ENCODE data around the gene FCN1.
"Not testable (repeated sequence)": the region's sequence is repeated elsewhere in the genome, so short reads cannot be mapped to it uniquely, and the experiment has no call there.

Gene FCN1

DNA sequence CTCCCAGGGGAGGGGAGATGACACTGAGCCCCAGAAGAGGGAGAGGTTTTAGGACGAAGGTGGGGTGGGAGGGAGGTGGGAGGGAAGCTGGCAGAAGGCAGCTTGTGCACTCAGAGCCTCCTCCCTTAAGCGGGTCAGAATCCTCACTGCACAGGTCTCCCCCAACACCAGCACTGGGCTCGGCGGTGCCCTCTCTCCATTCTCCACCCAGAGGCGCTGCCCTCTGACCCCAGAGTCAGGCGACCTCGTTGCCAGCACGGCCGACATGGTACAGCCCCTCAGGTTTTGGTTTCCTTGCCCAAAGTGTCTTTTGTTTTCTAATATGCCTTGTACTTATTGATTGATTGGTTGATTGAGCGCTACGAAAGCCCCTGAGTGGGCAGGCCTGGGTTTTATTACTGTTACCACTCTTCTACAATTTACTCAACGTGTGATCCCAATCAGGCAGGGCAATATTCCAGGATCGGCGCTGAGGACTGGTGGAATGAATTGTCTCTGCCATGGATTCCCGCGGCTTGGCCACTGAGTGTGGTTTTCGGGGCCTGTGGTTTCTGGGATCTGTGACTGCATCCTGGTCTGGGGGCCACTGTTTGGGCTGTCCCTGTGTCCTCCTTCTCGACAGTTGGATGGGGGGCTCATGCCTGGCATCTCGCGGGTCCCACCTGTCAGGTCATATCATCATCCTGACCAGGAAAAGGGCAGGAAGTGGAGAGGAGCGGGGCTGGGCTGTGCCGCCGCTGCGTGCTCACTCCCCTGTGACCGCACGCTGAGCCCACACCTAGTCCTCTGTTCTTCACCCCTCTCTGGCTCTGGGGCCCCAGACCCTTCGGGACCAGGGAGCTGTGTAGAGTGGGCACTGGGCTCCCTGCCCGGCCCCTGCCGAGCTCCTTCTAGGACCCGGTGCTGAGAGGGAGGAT, 46.7 kb downstream of the FCN1 start:
- DNase-seq: no peak

DNA sequence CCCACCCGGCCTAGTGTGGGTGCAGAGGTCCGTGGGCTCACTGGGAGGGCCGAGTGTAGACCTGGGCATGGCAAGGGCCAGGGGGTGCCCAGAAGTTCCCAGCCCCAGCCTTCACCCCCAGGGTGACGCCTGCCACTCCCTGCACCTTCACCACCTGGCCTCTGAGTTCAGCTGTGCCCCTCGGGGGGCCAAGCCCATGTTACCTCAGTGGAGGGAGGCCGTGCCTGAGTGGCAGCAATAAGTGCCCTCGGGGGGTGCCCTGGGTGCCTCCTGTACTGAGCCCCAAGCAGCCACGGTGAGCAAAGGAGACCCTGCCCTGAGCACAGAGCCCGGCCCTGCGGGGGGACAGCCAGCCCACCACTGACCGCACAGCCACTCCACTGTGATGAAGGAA, 47.4 kb downstream of the FCN1 start:
- no peak for DNase-seq

GRCh38 chr9:134869554-134870300, 48.0 kb downstream of the FCN1 start:
- no peak for DNase-seq

DNA sequence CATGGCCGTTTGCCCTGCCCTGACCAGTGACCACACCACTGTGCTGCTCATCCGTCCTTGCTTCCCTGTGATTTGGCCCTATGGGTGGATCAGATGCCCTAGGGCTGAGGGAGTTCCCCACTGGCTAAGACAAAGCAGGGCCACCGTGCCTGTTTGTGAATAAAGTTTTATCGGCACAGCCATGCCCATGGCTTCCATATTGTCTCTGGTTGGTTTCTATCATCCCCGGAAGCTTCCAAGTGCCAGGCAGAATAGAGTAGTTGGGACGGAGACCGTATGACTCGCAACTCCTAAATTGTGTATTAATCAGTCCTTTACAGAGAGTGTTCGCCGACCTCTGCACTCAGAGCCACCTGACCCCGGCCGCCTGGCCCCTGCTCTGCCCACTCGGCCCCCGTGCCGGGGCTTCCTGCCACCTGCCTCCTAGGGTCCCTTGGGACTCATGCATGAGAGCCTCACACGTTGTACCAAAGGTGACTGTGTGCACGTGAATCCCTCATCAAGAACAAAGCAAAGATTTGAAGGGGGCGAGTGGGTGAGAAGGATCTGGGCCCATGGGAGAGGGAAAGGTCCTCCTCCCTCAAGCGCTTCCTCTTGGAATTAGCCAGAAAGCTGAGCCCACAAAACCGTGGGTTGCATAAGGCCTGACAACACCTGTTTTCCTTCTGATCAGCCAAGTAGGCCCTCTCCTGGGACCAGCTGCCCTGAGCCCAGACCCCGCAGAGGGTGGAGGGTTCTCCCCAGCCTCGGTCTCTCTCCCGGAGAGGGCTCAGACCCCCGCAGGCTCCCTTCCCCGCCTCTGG, 48.8 kb downstream of the FCN1 start:
- no peak for DNase-seq

- no peak for DNase-seq
Observed at GRCh38 chr9:134867917-134868750, 49.6 kb downstream of the FCN1 start.

DNA sequence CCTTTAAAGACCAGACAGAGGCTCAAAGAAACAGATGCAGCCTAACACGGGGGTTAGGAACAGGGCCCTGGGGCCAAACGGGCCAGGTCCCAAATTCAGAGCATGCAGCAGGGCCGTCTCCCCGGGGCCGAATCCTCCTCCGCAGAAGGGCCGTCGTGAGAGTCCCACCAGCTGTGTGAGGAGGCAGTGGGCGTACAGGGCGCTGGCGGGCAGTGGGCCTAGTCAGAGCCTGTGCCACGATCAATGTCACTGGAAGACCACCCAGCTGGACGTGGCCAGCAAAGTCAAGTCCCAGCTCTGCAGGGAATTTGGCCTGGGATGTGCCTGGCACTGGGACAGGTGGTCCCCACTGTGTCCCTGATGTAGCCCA, 52.9 kb downstream of the FCN1 start:
- DNase-seq: no peak

DNA sequence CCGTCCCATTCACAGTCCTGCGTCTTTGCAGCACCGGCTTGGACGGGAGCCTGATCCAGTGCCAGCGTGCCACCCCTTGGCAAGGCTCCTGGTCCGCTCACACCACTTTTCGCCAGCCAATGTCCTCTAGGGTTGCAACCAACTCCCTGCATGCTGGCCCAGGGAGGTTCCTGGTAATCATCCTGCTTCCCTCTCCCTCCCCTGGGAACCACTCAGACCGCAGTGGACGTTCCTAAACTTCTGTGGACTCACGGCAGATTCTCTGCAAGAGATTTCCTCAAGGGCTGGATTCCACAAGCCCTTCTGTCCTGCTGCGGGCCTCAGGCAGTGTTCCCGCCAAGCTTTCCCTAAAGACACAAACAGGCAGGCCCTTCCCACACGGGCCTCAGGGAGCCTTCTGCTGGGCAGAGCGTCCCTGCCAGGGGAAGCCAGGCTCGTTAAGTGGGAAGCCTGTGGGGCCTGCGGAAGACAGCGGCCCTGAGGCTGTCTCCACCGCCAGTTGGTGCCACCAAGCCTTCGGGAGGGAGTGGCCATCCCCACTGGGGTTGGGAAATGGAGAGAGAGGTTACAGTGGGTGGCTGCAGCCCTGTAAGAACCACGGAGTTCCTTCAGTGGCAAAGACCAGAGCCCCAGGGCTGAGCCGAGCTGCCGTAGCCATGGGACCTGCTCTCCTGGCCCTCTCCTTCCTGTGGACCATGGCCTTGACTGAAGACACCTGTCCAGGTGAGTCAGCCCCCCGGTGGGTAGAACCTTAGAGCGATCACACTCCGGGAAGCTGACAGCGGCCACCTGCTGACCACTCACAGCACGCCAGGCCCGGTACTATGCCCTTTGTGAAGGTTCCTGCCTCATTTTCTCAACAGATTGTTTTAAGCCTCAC, 53.5 kb downstream of the FCN1 start:
- DNase-seq: no peak

GRCh38 chr9:134863306-134863902, 54.3 kb downstream of the FCN1 start:
- no peak for DNase-seq

- DNase-seq: no peak
Observed at GRCh38 chr9:134861595-134862334, 55.9 kb downstream of the FCN1 start.

- no peak for DNase-seq
Observed at GRCh38 chr9:134860510-134860909, 57.2 kb downstream of the FCN1 start.

DNA sequence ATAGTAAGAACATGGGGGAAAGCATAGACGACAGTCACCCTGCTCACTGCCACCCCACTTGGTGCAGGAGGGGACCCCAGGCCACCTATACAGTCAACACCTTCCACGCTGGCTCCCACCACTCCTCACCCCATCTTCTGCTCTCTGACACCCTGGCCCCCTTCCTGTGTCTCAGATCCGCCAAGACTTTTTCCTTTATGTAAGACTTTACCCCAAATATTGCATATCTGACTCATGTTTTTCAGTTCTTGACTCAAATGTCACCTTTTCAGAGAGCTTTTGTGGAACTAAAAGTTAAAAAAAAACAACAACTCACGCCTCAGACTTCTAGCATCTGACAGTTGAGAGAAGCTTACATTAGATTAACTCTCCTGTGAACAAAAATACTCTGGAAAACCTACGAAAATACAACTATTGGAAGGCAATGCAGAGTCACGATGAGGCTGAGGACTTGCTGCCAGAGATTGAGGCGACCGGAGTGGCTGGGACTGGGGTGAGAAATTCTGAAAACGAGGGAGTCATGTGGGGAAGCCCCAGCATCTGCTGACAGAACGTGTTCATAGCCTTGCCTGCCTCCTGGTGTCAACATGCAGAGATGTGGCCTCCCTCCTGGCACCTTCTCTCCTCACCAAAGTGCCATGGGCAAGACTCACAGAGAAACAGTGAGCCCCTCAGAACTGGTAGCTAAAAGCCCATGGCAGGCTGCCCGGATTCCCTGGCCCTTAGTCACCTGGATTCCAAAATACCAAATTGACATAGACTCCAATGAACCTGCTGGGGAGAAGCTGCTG, 59.5 kb downstream of the FCN1 start:
- DNase-seq: no peak

GRCh38 chr9:134857451-134857850, 60.3 kb downstream of the FCN1 start:
- DNase-seq: not testable (repeated sequence)

- no peak for DNase-seq
Observed at GRCh38 chr9:134855900-134856377, 61.8 kb downstream of the FCN1 start.

All from AML-193 (cell line).